ENCODE measurements around the gene PDE7B. TPM values are rescaled to one million over a fixed set of nuclear protein-coding genes. Genes with fewer than 3 reads are reported as not detected.

Gene PDE7B
- total and polyA plus RNA-seq, 10 donors = 0.54 to 4.6 (median 1.5) TPM

GRCh38 chr6:135946674-135947073, 95.2 kb downstream of the PDE7B start:
- no peaks in the 10 kb centered on the region for H3K27me3 ChIP-seq (replicated peaks in 1 of 7)
- no peak overlapping the region for H3K27ac ChIP-seq
- no peaks in the 10 kb centered on the region for H3K36me3 ChIP-seq
- H3K9me3 ChIP-seq = no peaks in the 10 kb centered on the region
- 69 to 88% (median 82%) methylated on average over 3 of the region's 3 CpGs for WGBS, 5 donors
- no peak for DNase-seq
- no peak overlapping the region for H3K4me3 ChIP-seq
- no peak for TF ChIP-seq POLR2AphosphoS5 (IDR thresholded peaks at IDR 0.05)
- TF ChIP-seq POLR2A (IDR thresholded peaks at IDR 0.05) = no peak
- no peak for TF ChIP-seq CTCF (IDR thresholded peaks at IDR 0.05 in 8 of 11, conservative IDR thresholded peaks at IDR 0.05 in 3 of 11)
- H3K4me1 ChIP-seq = no peaks in the 10 kb centered on the region
- intact Hi-C loops (cut with DNase I; ENCODE audit: low total_unique reads) = no loop called here

- Histone ChIP-seq H3K4me1 (peaks cover 0 to 15% (median 0%) of the 10 kb centered on the region in 6 donors), H3K36me3 (no peaks in the 10 kb centered on the region), H3K27ac (no peak overlapping the region), H3K9me3 (no peaks in the 10 kb centered on the region), H3K27me3 (replicated peaks in 1 of 7) (no peaks in the 10 kb centered on the region), H3K4me3 (no peak overlapping the region)
- WGBS, 5 donors = 72 to 94% (median 79%) methylated on average over 7 of the region's 7 CpGs
- no peak for DNase-seq
- TF ChIP-seq POLR2AphosphoS5 (IDR thresholded peaks at IDR 0.05) (no peak), CTCF (IDR thresholded peaks at IDR 0.05 in 8 of 11, conservative IDR thresholded peaks at IDR 0.05 in 3 of 11) (no peak), POLR2A (IDR thresholded peaks at IDR 0.05) (no peak)
- intact Hi-C loops (cut with DNase I; ENCODE audit: low total_unique reads) = no loop called here
Measured at GRCh38 chr6:135950669-135951068, 99.2 kb downstream of the PDE7B start.

GRCh38 chr6:135951169-135951568, 99.7 kb downstream of the PDE7B start:
- intact Hi-C loops (cut with DNase I; ENCODE audit: low total_unique reads) = no loop called here
- 73 to 92% (median 84%) methylated on average over 1 of the region's 1 CpG for WGBS, 5 donors
- no peak overlapping the region for H3K4me3 ChIP-seq
- no peaks in the 10 kb centered on the region for H3K36me3 ChIP-seq
- H3K9me3 ChIP-seq = no peaks in the 10 kb centered on the region
- DNase-seq = no peak
- H3K4me1 ChIP-seq = peaks cover 0 to 15% (median 0%) of the 10 kb centered on the region in 6 donors
- TF ChIP-seq POLR2AphosphoS5 (IDR thresholded peaks at IDR 0.05) (no peak), POLR2A (IDR thresholded peaks at IDR 0.05) (no peak), CTCF (IDR thresholded peaks at IDR 0.05 in 8 of 11, conservative IDR thresholded peaks at IDR 0.05 in 3 of 11) (no peak)
- no peak overlapping the region for H3K27ac ChIP-seq
- H3K27me3 ChIP-seq (replicated peaks in 1 of 7) = no peaks in the 10 kb centered on the region

GRCh38 chr6:135953818-135954217, 102.3 kb downstream of the PDE7B start:
- intact Hi-C loops (cut with DNase I; ENCODE audit: low total_unique reads) = no loop called here
- Histone ChIP-seq H3K27me3 (replicated peaks in 1 of 7) (no peaks in the 10 kb centered on the region), H3K4me1 (peaks cover 0 to 15% (median 0%) of the 10 kb centered on the region in 6 donors), H3K27ac (no peak overlapping the region), H3K36me3 (no peaks in the 10 kb centered on the region), H3K4me3 (no peak overlapping the region), H3K9me3 (no peaks in the 10 kb centered on the region)
- 74 to 90% (median 75%) methylated on average over 5 of the region's 5 CpGs for WGBS, 5 donors
- no peak for DNase-seq
- TF ChIP-seq POLR2AphosphoS5 (IDR thresholded peaks at IDR 0.05) (no peak), POLR2A (IDR thresholded peaks at IDR 0.05) (no peak), CTCF (IDR thresholded peaks at IDR 0.05 in 8 of 11, conservative IDR thresholded peaks at IDR 0.05 in 3 of 11) (no peak)
